ENCODE results near the gene RBSN. TPM values are rescaled to one million over a fixed set of nuclear protein-coding genes. Genes with fewer than 3 reads are reported as not detected.

Gene RBSN
- total RNA-seq, 6 experiments from 2014 or later = 17.6 to 22.2 (median 19.3) TPM

GRCh38 chr3:15096046-15096445, 2.9 kb downstream of the RBSN start:
- Mint-ChIP-seq H3K9me3 (no peaks in the 10 kb centered on the region), H3K4me1 (ENCODE audit: low read depth) (peaks cover 20% of the 10 kb centered on the region), H3K4me3 (no peak overlapping the region), H3K27ac (no peak overlapping the region), H3K27me3 (ENCODE audit: insufficient read depth) (no peaks in the 10 kb centered on the region), H3K36me3 (ENCODE audit: low read depth) (peaks cover 10% of the 10 kb centered on the region)
- no peak for DNase-seq
- no peak for TF ChIP-seq CTCF (IDR thresholded peaks at IDR 0.05)

GRCh38 chr3:15094187-15094875, 4.6 kb downstream of the RBSN start:
- H3K9me3 Mint-ChIP-seq = no peaks in the 10 kb centered on the region
- no peak for TF ChIP-seq CTCF (IDR thresholded peaks at IDR 0.05)
- no peak overlapping the region for H3K27ac Mint-ChIP-seq
- no peaks in the 10 kb centered on the region for H3K27me3 Mint-ChIP-seq (ENCODE audit: insufficient read depth)
- peaks cover 12% of the 10 kb centered on the region for H3K4me1 Mint-ChIP-seq (ENCODE audit: low read depth)
- no peak overlapping the region for H3K4me3 Mint-ChIP-seq
- no peak for DNase-seq
- H3K36me3 Mint-ChIP-seq (ENCODE audit: low read depth) = peaks cover 18% of the 10 kb centered on the region

GRCh38 chr3:15092686-15093085, 6.3 kb downstream of the RBSN start:
- H3K4me1 Mint-ChIP-seq (ENCODE audit: low read depth) = peaks cover 4% of the 10 kb centered on the region
- H3K9me3 Mint-ChIP-seq = no peaks in the 10 kb centered on the region
- H3K27ac Mint-ChIP-seq = no peak overlapping the region
- no peaks in the 10 kb centered on the region for H3K27me3 Mint-ChIP-seq (ENCODE audit: insufficient read depth)
- H3K4me3 Mint-ChIP-seq = no peak overlapping the region
- TF ChIP-seq CTCF (IDR thresholded peaks at IDR 0.05) = no peak
- no peak for DNase-seq
- peaks cover 9% of the 10 kb centered on the region for H3K36me3 Mint-ChIP-seq (ENCODE audit: low read depth)

GRCh38 chr3:15091575-15091974, 7.4 kb downstream of the RBSN start:
- Mint-ChIP-seq H3K27ac (no peak overlapping the region), H3K4me1 (ENCODE audit: low read depth) (no peaks in the 10 kb centered on the region), H3K4me3 (no peak overlapping the region), H3K36me3 (ENCODE audit: low read depth) (peaks cover 8% of the 10 kb centered on the region), H3K9me3 (no peaks in the 10 kb centered on the region), H3K27me3 (ENCODE audit: insufficient read depth) (no peaks in the 10 kb centered on the region)
- no peak for TF ChIP-seq CTCF (IDR thresholded peaks at IDR 0.05)
- no peak for DNase-seq

- no peak for TF ChIP-seq CTCF (IDR thresholded peaks at IDR 0.05)
- H3K27ac Mint-ChIP-seq = no peak overlapping the region
- no peaks in the 10 kb centered on the region for H3K9me3 Mint-ChIP-seq
- H3K4me1 Mint-ChIP-seq (ENCODE audit: low read depth) = no peaks in the 10 kb centered on the region
- H3K36me3 Mint-ChIP-seq (ENCODE audit: low read depth) = peaks cover 20% of the 10 kb centered on the region
- H3K27me3 Mint-ChIP-seq (ENCODE audit: insufficient read depth) = no peaks in the 10 kb centered on the region
- no peak overlapping the region for H3K4me3 Mint-ChIP-seq
- no peak for DNase-seq
These were observed 9.7 kb downstream of the RBSN start for GRCh38 chr3:15089201-15089600.

Measured in HFFc6 (cell line).